MM.1S (cell line): ENCODE results near the gene COL28A1.

Source experiments
- DNase-seq: peaks from one replicate; pipeline ENCODE4 v3.0.0-alpha.2; 2015
- H2AFZ ChIP-seq: fragments of 300-600 bp; sonication (generic); 2 replicates; pipeline ENCODE4 v1.6.0; 2016; ENCODE audit warnings: antibody characterized with exemption, low read length
- H3F3A ChIP-seq: fragments of 300-600 bp; sonication (generic); 2 replicates; pipeline ENCODE4 v1.6.1; 2016; ENCODE audit warnings: mild to moderate bottlenecking, antibody characterized with exemption, low read length, moderate library complexity, mixed read lengths; ENCODE audit not compliant: insufficient read depth
- H3K27ac ChIP-seq: fragments of 300-600 bp; sonication (generic); 2 replicates; pipeline ENCODE4 v1.5.1; 2016; ENCODE audit warnings: mild to moderate bottlenecking, low read length
- H3K27me3 ChIP-seq: fragments of 300-600 bp; sonication (generic); replicated peaks from 2 replicates; pipeline ENCODE4 v1.6.0; 2016; ENCODE audit warnings: low read length; ENCODE audit not compliant: insufficient read depth
- H3K36me3 ChIP-seq: fragments of 300-600 bp; sonication (generic); replicated peaks from 2 replicates; pipeline ENCODE4 v1.6.1; 2016; ENCODE audit warnings: mild to moderate bottlenecking, low read length, mixed read lengths; ENCODE audit not compliant: insufficient read depth
- H3K4me1 ChIP-seq: fragments of 300-600 bp; sonication (generic); 2 replicates; pipeline ENCODE4 v1.6.1; 2016; ENCODE audit warnings: low read length, mixed read lengths
- H3K4me2 ChIP-seq: fragments of 300-600 bp; sonication (generic); 2 replicates; pipeline ENCODE4 v1.6.0; 2016; ENCODE audit warnings: low read depth, low read length
- H3K4me3 ChIP-seq: fragments of 300-600 bp; sonication (generic); 2 replicates; pipeline ENCODE4 v1.5.1; 2016; ENCODE audit warnings: low read length, mixed read lengths
- H3K79me2 ChIP-seq: fragments of 300-600 bp; sonication (generic); 2 replicates; pipeline ENCODE4 v1.6.1; 2016; ENCODE audit warnings: mixed run types, low read length, mixed read lengths
- H3K9ac ChIP-seq: fragments of 300-600 bp; sonication (generic); 2 replicates; pipeline ENCODE4 v1.6.1; 2016; ENCODE audit warnings: low read length, mixed read lengths
- H3K9me2 ChIP-seq: fragments of 300-600 bp; sonication (generic); replicated peaks from 2 replicates; pipeline ENCODE4 v1.6.1; 2016; ENCODE audit warnings: mild to moderate bottlenecking, low read length, mixed read lengths; ENCODE audit not compliant: insufficient read depth
- H3K9me3 ChIP-seq: fragments of 300-600 bp; sonication (generic); replicated peaks from 2 replicates; pipeline ENCODE4 v1.6.1; 2016; ENCODE audit warnings: mild to moderate bottlenecking, low read length, mixed read lengths; ENCODE audit not compliant: insufficient read depth
- H4K20me1 ChIP-seq: fragments of 300-600 bp; sonication (generic); 2 replicates; pipeline ENCODE4 v1.6.1; 2016; ENCODE audit warnings: mild to moderate bottlenecking, low read length, moderate library complexity, mixed read lengths; ENCODE audit not compliant: insufficient read depth
- EZH2 ChIP-seq: fragments of 300-600 bp; sonication (generic); optimal IDR thresholded peaks from 2 replicates; pipeline ENCODE3; 2017; ENCODE audit warnings: low read depth, mild to moderate bottlenecking, antibody characterized with exemption, low read length, mixed read lengths
- EZH2phosphoT487 ChIP-seq: fragments of 300-600 bp; sonication (generic); IDR thresholded peaks from 2 replicates; pipeline ENCODE4 v1.6.1; 2018; ENCODE audit warnings: antibody characterized with exemption, low read length
- TF ChIP-seq, protein P1 (sequence below): fragments of 300-600 bp; sonication (generic); IDR thresholded peaks from 2 replicates; pipeline ENCODE4 v1.5.1; 2016; ENCODE audit warnings: antibody characterized with exemption, low read length, mixed read lengths

Gene COL28A1

DNA sequence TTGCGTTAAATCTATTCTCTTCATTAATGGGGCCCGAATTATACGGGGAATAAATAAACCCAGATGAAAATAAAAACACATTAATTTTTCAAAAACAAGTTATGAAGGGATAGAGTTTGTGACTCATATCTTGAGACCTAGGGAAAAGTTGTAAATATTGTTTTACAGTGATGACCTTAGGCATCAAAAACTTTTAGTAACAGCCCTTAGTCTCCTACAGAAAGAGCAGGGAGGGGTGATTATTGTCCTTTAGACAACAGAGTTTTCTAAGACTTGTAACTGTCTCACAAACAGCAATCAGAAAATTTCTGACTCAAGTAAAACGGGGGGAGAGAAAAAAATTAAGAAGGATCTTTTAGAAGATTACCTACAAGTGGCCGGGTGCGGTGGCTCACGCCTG is 102.7 kb downstream of the COL28A1 start:
- no peak overlapping the region for H2AFZ ChIP-seq

DNA sequence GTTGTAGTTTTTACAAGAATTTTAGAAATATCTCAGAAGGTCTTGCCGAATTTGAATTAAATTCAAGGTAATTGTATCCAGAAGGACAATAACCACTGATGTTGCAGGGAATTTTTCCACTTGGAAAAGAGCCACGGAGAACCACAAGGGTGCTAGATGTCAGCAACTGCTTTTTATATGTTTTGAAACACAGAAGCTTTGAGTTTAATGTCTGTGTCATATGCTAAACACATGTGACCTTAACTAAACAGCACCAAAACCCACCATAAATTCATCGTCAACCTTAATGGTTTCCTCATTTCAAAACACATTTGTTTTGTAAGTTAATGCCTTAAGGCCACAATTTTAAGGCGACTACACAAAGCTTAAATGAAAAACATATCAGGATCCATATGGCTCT is 106.9 kb downstream of the COL28A1 start:
- TF ChIP-seq, protein P1, sequence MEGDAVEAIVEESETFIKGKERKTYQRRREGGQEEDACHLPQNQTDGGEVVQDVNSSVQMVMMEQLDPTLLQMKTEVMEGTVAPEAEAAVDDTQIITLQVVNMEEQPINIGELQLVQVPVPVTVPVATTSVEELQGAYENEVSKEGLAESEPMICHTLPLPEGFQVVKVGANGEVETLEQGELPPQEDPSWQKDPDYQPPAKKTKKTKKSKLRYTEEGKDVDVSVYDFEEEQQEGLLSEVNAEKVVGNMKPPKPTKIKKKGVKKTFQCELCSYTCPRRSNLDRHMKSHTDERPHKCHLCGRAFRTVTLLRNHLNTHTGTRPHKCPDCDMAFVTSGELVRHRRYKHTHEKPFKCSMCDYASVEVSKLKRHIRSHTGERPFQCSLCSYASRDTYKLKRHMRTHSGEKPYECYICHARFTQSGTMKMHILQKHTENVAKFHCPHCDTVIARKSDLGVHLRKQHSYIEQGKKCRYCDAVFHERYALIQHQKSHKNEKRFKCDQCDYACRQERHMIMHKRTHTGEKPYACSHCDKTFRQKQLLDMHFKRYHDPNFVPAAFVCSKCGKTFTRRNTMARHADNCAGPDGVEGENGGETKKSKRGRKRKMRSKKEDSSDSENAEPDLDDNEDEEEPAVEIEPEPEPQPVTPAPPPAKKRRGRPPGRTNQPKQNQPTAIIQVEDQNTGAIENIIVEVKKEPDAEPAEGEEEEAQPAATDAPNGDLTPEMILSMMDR = no peak
- no peak for TF ChIP-seq EZH2phosphoT487
- TF ChIP-seq EZH2 = no peak
- no peaks in the 10 kb centered on the region for H3K9me2 ChIP-seq
- H3F3A ChIP-seq = no peaks in the 10 kb centered on the region
- no peaks in the 10 kb centered on the region for H3K4me1 ChIP-seq
- no peak for DNase-seq
- no peaks in the 10 kb centered on the region for H3K36me3 ChIP-seq
- no peak overlapping the region for H3K4me2 ChIP-seq
- no peak overlapping the region for H3K4me3 ChIP-seq
- H3K27me3 ChIP-seq = no peaks in the 10 kb centered on the region
- H2AFZ ChIP-seq = no peak overlapping the region
- H3K27ac ChIP-seq = no peak overlapping the region
- no peaks in the 10 kb centered on the region for H3K79me2 ChIP-seq
- no peak overlapping the region for H3K9ac ChIP-seq
- H4K20me1 ChIP-seq = no peaks in the 10 kb centered on the region
- no peaks in the 10 kb centered on the region for H3K9me3 ChIP-seq

More for the DNA sequence above, 102.7 kb downstream of the COL28A1 start:
- no peak overlapping the region for H3K4me2 ChIP-seq
- no peak overlapping the region for H3K4me3 ChIP-seq
- no peaks in the 10 kb centered on the region for H3K79me2 ChIP-seq
- TF ChIP-seq, protein P1 = no peak
- TF ChIP-seq EZH2 (no peak), EZH2phosphoT487 (no peak)
- H3K4me1 ChIP-seq = no peaks in the 10 kb centered on the region
- no peaks in the 10 kb centered on the region for H3K9me2 ChIP-seq
- no peaks in the 10 kb centered on the region for H3K36me3 ChIP-seq
- H4K20me1 ChIP-seq = no peaks in the 10 kb centered on the region
- H3K9ac ChIP-seq = no peak overlapping the region
- no peaks in the 10 kb centered on the region for H3F3A ChIP-seq
- H3K9me3 ChIP-seq = no peaks in the 10 kb centered on the region
- H3K27ac ChIP-seq = no peak overlapping the region
- H3K27me3 ChIP-seq = no peaks in the 10 kb centered on the region
- no peak for DNase-seq

DNA sequence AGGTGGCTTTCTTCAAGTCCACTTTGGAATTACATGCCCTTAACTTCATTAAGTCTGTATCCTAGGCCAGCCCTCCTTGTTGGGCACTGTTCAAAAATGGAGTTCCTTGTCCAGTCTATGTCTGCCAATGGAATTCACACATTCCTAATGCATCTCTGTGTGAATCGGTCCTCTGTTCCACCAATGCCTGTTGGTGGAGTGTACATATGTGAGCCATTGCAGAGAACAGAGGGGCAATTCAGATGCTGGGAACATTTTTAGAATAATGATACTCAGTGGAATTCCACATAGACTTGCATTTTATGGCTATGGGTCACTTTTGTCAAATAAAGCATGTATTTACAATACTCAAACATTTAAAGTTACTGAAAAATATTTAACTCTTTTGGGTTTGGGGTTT is 108.3 kb downstream of the COL28A1 start:
- no peak overlapping the region for H3K27ac ChIP-seq
- H3K79me2 ChIP-seq = no peaks in the 10 kb centered on the region
- no peak overlapping the region for H3K4me3 ChIP-seq
- no peak overlapping the region for H2AFZ ChIP-seq
- H3F3A ChIP-seq = no peaks in the 10 kb centered on the region
- no peak for DNase-seq
- H3K4me2 ChIP-seq = no peak overlapping the region
- no peak overlapping the region for H3K9ac ChIP-seq
- no peaks in the 10 kb centered on the region for H3K27me3 ChIP-seq
- no peaks in the 10 kb centered on the region for H3K9me2 ChIP-seq
- H4K20me1 ChIP-seq = no peaks in the 10 kb centered on the region
- H3K4me1 ChIP-seq = no peaks in the 10 kb centered on the region
- H3K9me3 ChIP-seq = no peaks in the 10 kb centered on the region
- no peak for TF ChIP-seq EZH2
- TF ChIP-seq, protein P1 = no peak
- no peak for TF ChIP-seq EZH2phosphoT487
- no peaks in the 10 kb centered on the region for H3K36me3 ChIP-seq
